ENCODE data around the gene ARHGAP18. TPM values are rescaled to one million over a fixed set of nuclear protein-coding genes. Genes with fewer than 3 reads are reported as not detected.

ARHGAP18 gene
- total RNA-seq, 3 donors from 2014 or later (not counting 1 experiment from before 2014, with no cell fraction given): 11.5 to 12.5 (median 11.8) TPM

- H3K9me3 Mint-ChIP-seq: no peaks in the 10 kb centered on the region
- Histone ChIP-seq H3K9me3 (ENCODE audit: control insufficient read depth, insufficient read depth, low read length) (no peaks in the 10 kb centered on the region), H3K27ac (ENCODE audit: low read length) (no peak overlapping the region), H3K4me1 (ENCODE audit: control insufficient read depth, insufficient read depth, low read length) (no peaks in the 10 kb centered on the region), H3K36me3 (ENCODE audit: control insufficient read depth, insufficient read depth, low read length) (no peaks in the 10 kb centered on the region), H3K4me3 (ENCODE audit: low read length) (no peak overlapping the region), H3K27me3 (ENCODE audit: control insufficient read depth, insufficient read depth, low read length) (no peaks in the 10 kb centered on the region)
- H3K36me3 Mint-ChIP-seq: no peaks in the 10 kb centered on the region
- no peak for DNase-seq
- H3K27me3 Mint-ChIP-seq (ENCODE audit: low read depth in 2 of 2): no peaks in the 10 kb centered on the region
- no peak for ATAC-seq
- no peak overlapping the region for H3K4me3 Mint-ChIP-seq
- no peak overlapping the region for H3K27ac Mint-ChIP-seq
- no peaks in the 10 kb centered on the region for H3K4me1 Mint-ChIP-seq
- TF ChIP-seq, protein P1, sequence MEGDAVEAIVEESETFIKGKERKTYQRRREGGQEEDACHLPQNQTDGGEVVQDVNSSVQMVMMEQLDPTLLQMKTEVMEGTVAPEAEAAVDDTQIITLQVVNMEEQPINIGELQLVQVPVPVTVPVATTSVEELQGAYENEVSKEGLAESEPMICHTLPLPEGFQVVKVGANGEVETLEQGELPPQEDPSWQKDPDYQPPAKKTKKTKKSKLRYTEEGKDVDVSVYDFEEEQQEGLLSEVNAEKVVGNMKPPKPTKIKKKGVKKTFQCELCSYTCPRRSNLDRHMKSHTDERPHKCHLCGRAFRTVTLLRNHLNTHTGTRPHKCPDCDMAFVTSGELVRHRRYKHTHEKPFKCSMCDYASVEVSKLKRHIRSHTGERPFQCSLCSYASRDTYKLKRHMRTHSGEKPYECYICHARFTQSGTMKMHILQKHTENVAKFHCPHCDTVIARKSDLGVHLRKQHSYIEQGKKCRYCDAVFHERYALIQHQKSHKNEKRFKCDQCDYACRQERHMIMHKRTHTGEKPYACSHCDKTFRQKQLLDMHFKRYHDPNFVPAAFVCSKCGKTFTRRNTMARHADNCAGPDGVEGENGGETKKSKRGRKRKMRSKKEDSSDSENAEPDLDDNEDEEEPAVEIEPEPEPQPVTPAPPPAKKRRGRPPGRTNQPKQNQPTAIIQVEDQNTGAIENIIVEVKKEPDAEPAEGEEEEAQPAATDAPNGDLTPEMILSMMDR (IDR thresholded peaks at IDR 0.05): no peak
- 98% methylated on average over 5 of the region's 6 CpGs for WGBS (ENCODE audit: insufficient coverage)
- intact Hi-C loops (cut with micrococcal nuclease): no loop called here
These were observed 117.3 kb downstream of the ARHGAP18 start for GRCh38 chr6:129592516-129593232.

GRCh38 chr6:129590408-129591022 lies 119.5 kb downstream of the ARHGAP18 start:
- Mint-ChIP-seq H3K36me3 (no peaks in the 10 kb centered on the region), H3K27me3 (ENCODE audit: low read depth in 2 of 2) (no peaks in the 10 kb centered on the region), H3K27ac (no peak overlapping the region), H3K4me3 (no peak overlapping the region), H3K9me3 (no peaks in the 10 kb centered on the region), H3K4me1 (no peaks in the 10 kb centered on the region)
- no peak overlapping the region for H3K4me3 ChIP-seq (ENCODE audit: low read length)
- H3K27ac ChIP-seq (ENCODE audit: low read length): no peak overlapping the region
- H3K9me3 ChIP-seq (ENCODE audit: control insufficient read depth, insufficient read depth, low read length): no peaks in the 10 kb centered on the region
- DNase-seq (no peak), ATAC-seq (no peak)
- no peaks in the 10 kb centered on the region for H3K36me3 ChIP-seq (ENCODE audit: control insufficient read depth, insufficient read depth, low read length)
- TF ChIP-seq, protein P1 (IDR thresholded peaks at IDR 0.05): no peak
- intact Hi-C loops (cut with micrococcal nuclease): no loop called here
- WGBS (ENCODE audit: insufficient coverage): 92% methylated on average over 2 of the region's 4 CpGs
- H3K4me1 ChIP-seq (ENCODE audit: control insufficient read depth, insufficient read depth, low read length): no peaks in the 10 kb centered on the region
- no peaks in the 10 kb centered on the region for H3K27me3 ChIP-seq (ENCODE audit: control insufficient read depth, insufficient read depth, low read length)

GRCh38 chr6:129586815-129587214 lies 123.2 kb downstream of the ARHGAP18 start:
- Histone ChIP-seq H3K27ac (ENCODE audit: low read length) (no peak overlapping the region), H3K36me3 (ENCODE audit: control insufficient read depth, insufficient read depth, low read length) (peaks cover under 1% of the 10 kb centered on the region), H3K27me3 (ENCODE audit: control insufficient read depth, insufficient read depth, low read length) (no peaks in the 10 kb centered on the region), H3K9me3 (ENCODE audit: control insufficient read depth, insufficient read depth, low read length) (no peaks in the 10 kb centered on the region), H3K4me3 (ENCODE audit: low read length) (no peak overlapping the region), H3K4me1 (ENCODE audit: control insufficient read depth, insufficient read depth, low read length) (no peaks in the 10 kb centered on the region)
- H3K36me3 Mint-ChIP-seq: no peaks in the 10 kb centered on the region
- H3K4me3 Mint-ChIP-seq: no peak overlapping the region
- WGBS (ENCODE audit: insufficient coverage): 98% methylated on average over 2 of the region's 2 CpGs
- no peaks in the 10 kb centered on the region for H3K27me3 Mint-ChIP-seq (ENCODE audit: low read depth in 2 of 2)
- H3K27ac Mint-ChIP-seq: no peak overlapping the region
- TF ChIP-seq, protein P1 (IDR thresholded peaks at IDR 0.05): no peak
- no peaks in the 10 kb centered on the region for H3K4me1 Mint-ChIP-seq
- no peak for DNase-seq
- no peak for ATAC-seq
- H3K9me3 Mint-ChIP-seq: no peaks in the 10 kb centered on the region
- intact Hi-C loops (cut with micrococcal nuclease): no loop called here
